H9 (cell line): ENCODE results near the gene KLHL12. TPM values are rescaled to one million over a fixed set of nuclear protein-coding genes. Genes with fewer than 3 reads are reported as not detected.

Experiments used
- DNase-seq: peaks from one replicate; pipeline ENCODE4 v3.0.0-alpha.2; 2017
- H2AFZ ChIP-seq: one replicate; pipeline ENCODE4 v1.6.1; 2013; ENCODE audit warnings: mild to moderate bottlenecking, low read length, control low read depth, moderate library complexity
- H2AK5ac ChIP-seq: 2 replicates; pipeline ENCODE4 v1.6.1; 2013; ENCODE audit warnings: low read length, control low read depth, mixed read lengths; ENCODE audit not compliant: insufficient read length
- H2BK120ac ChIP-seq: one replicate; pipeline ENCODE4 v1.6.1; 2013; ENCODE audit warnings: low read depth, mild to moderate bottlenecking, low read length, control low read depth, inconsistent platforms; ENCODE audit not compliant: poor library complexity, severe bottlenecking
- H2BK12ac ChIP-seq: 2 replicates; pipeline ENCODE4 v1.6.1; 2013; ENCODE audit warnings: low read length, control low read depth, mixed read lengths, low read depth; ENCODE audit not compliant: insufficient read length
- H2BK15ac ChIP-seq: 2 replicates; pipeline ENCODE4 v1.6.1; 2013; ENCODE audit warnings: low read depth, low read length, control low read depth
- H2BK20ac ChIP-seq: one replicate; pipeline ENCODE4 v1.6.1; 2013; ENCODE audit warnings: low read depth, mild to moderate bottlenecking, low read length, control low read depth, inconsistent platforms; ENCODE audit not compliant: poor library complexity, severe bottlenecking
- H2BK5ac ChIP-seq: 2 replicates; pipeline ENCODE4 v1.6.1; 2013; ENCODE audit warnings: low read length, control low read depth, mixed read lengths; ENCODE audit not compliant: insufficient read length
- H3K14ac ChIP-seq: 2 replicates; pipeline ENCODE4 v1.6.1; 2013; ENCODE audit warnings: low read length, control low read depth; ENCODE audit not compliant: insufficient read depth
- H3K18ac ChIP-seq: 2 replicates; pipeline ENCODE4 v1.6.1; 2013; ENCODE audit warnings: low read depth, mild to moderate bottlenecking, mixed read lengths, low read length, control low read depth; ENCODE audit not compliant: insufficient read length
- H3K23ac ChIP-seq: 2 replicates; pipeline ENCODE4 v1.6.1; 2013; ENCODE audit warnings: low read length, control low read depth, mixed read lengths, low read depth; ENCODE audit not compliant: insufficient read length
- H3K23me2 ChIP-seq: 2 replicates; pipeline ENCODE4 v1.6.1; 2013; ENCODE audit warnings: low read depth, mild to moderate bottlenecking, mixed read lengths, low read length, control low read depth; ENCODE audit not compliant: insufficient read length, poor library complexity, severe bottlenecking
- H3K27ac ChIP-seq: 2 replicates; pipeline ENCODE4 v1.5.1; 2013; ENCODE audit warnings: low read length, control low read depth, mixed read lengths, low read depth; ENCODE audit not compliant: insufficient read length
- H3K27me3 ChIP-seq: 2 replicates; pipeline ENCODE4 v1.6.1; 2013; ENCODE audit warnings: low read length, control low read depth, inconsistent platforms; ENCODE audit not compliant: insufficient read depth
- H3K4ac ChIP-seq: 2 replicates; pipeline ENCODE4 v1.6.1; 2013; ENCODE audit warnings: low read depth, mild to moderate bottlenecking, control low read depth, inconsistent platforms, low read length, moderate library complexity
- H3K4me1 ChIP-seq: 2 replicates; pipeline ENCODE4 v1.6.1; 2013; ENCODE audit warnings: low read length, control low read depth, inconsistent platforms; ENCODE audit not compliant: insufficient read depth
- H3K4me2 ChIP-seq: 2 replicates; pipeline ENCODE4 v1.6.1; 2013; ENCODE audit warnings: low read length, control low read depth, mixed read lengths; ENCODE audit not compliant: insufficient read length, insufficient read depth
- H3K56ac ChIP-seq: 2 replicates; pipeline ENCODE4 v1.6.1; 2013; ENCODE audit warnings: low read depth, mild to moderate bottlenecking, mixed read lengths, low read length, control low read depth; ENCODE audit not compliant: insufficient read length
- H3K79me1 ChIP-seq: 2 replicates; pipeline ENCODE4 v1.6.1; 2013; ENCODE audit warnings: low read depth, mild to moderate bottlenecking, moderate library complexity, low read length, control low read depth, inconsistent platforms; ENCODE audit not compliant: insufficient read depth, poor library complexity, severe bottlenecking
- H3K79me2 ChIP-seq: 2 replicates; pipeline ENCODE4 v1.6.1; 2013; ENCODE audit warnings: low read length, control low read depth, inconsistent platforms; ENCODE audit not compliant: insufficient read depth
- H3K9ac ChIP-seq: 2 replicates; pipeline ENCODE4 v1.6.1; 2013; ENCODE audit warnings: low read length, control low read depth, mixed read lengths; ENCODE audit not compliant: insufficient read length; ENCODE audit errors: extremely low read depth
- H3K9me3 ChIP-seq: one replicate; pipeline ENCODE4 v1.6.1; 2013; ENCODE audit warnings: low read depth, low read length, inconsistent platforms; ENCODE audit not compliant: control insufficient read depth
- H3T11ph ChIP-seq: one replicate; pipeline ENCODE4 v1.6.1; 2013; ENCODE audit warnings: mild to moderate bottlenecking, low read length, control low read depth, inconsistent platforms
- H4K20me1 ChIP-seq: one replicate; pipeline ENCODE4 v1.6.1; 2013; ENCODE audit not compliant: control insufficient read depth, insufficient read length, insufficient read depth
- H4K5ac ChIP-seq: 2 replicates; pipeline ENCODE4 v1.6.1; 2013; ENCODE audit warnings: low read depth, mild to moderate bottlenecking, mixed read lengths, low read length, control low read depth; ENCODE audit not compliant: insufficient read length
- H4K8ac ChIP-seq: replicated peaks from 2 replicates; pipeline ENCODE4 v1.6.1; 2013; ENCODE audit warnings: low read length, control low read depth, mixed read lengths, low read depth; ENCODE audit not compliant: insufficient read length
- H4K91ac ChIP-seq: 2 replicates; pipeline ENCODE4 v1.6.1; 2013; ENCODE audit warnings: low read depth, mild to moderate bottlenecking, moderate library complexity, mixed read lengths, low read length, control low read depth; ENCODE audit not compliant: insufficient read length
- H3K27ac Mint-ChIP-seq, 3 experiments: 2 replicates in 2 of 3; 3 replicates in 1 of 3; pipeline ENCODE4 v1.8.0; 2020 to 2021; ENCODE audit warnings: mixed read lengths in 3 of 3, mild to moderate bottlenecking in 1 of 3, moderate library complexity in 1 of 3
- H3K27me3 Mint-ChIP-seq: 2 replicates; pipeline ENCODE4 v1.8.0; 2021; ENCODE audit warnings: low read depth, mild to moderate bottlenecking, moderate library complexity, mixed read lengths
- H3K36me3 Mint-ChIP-seq, 3 experiments: 2 replicates in 2 of 3; 3 replicates in 1 of 3; pipeline ENCODE4 v1.8.0; 2020 to 2021; ENCODE audit warnings: low read depth in 3 of 3, mixed read lengths in 3 of 3; ENCODE audit not compliant: insufficient read depth in 1 of 3
- H3K4me1 Mint-ChIP-seq, 2 experiments: 2 replicates each; pipeline ENCODE4 v1.8.0; 2020; ENCODE audit warnings: mixed read lengths in 2 of 2
- H3K4me3 Mint-ChIP-seq, 2 experiments: 2 replicates in 1 of 2; 3 replicates in 1 of 2; pipeline ENCODE4 v1.8.0; 2020 to 2021; ENCODE audit warnings: mild to moderate bottlenecking in 2 of 2, mixed read lengths in 2 of 2, moderate library complexity in 1 of 2
- H3K9me3 Mint-ChIP-seq, 2 experiments: 2 replicates in 1 of 2; 3 replicates in 1 of 2; pipeline ENCODE4 v1.8.0; 2020; ENCODE audit warnings: mild to moderate bottlenecking in 2 of 2, mixed read lengths in 2 of 2, moderate library complexity in 1 of 2
- CTCF ChIP-seq: fragments of 200-600 bp; sonication (generic); conservative IDR thresholded peaks from 3 replicates; pipeline ENCODE4 v1.8.0; 2021; ENCODE audit warnings: antibody characterized with exemption, mild to moderate bottlenecking
- total RNA-seq: library from RNA; stranded (reverse); gene quantifications from 2 replicates; pipeline ENCODE4 v1.2.1, GENCODE V29; 2021

The KLHL12 gene
- total RNA-seq, 1 experiment from 2014 or later = 38.4 TPM

- H3K79me2 ChIP-seq = no peaks in the 10 kb centered on the region
- H3K27me3 ChIP-seq = no peaks in the 10 kb centered on the region
- Mint-ChIP-seq H3K27ac (no peak overlapping the region), H3K36me3 (peaks cover 20 to 53% (median 52%) of the 10 kb centered on the region in 3 experiments; a peak in 6 of 7 replicates), H3K4me1 (no peaks in the 10 kb centered on the region), H3K4me3 (no peak overlapping the region), H3K9me3 (no peaks in the 10 kb centered on the region), H3K27me3 (no peaks in the 10 kb centered on the region)
- H2BK12ac ChIP-seq = no peak overlapping the region
- H2BK20ac ChIP-seq = no peak overlapping the region
- no peak overlapping the region for H2BK15ac ChIP-seq
- no peak overlapping the region for H2AK5ac ChIP-seq
- H3K23ac ChIP-seq = no peak overlapping the region
- H4K8ac ChIP-seq = no peak overlapping the region
- H3K4me2 ChIP-seq = no peak overlapping the region
- no peak overlapping the region for H3K14ac ChIP-seq
- H3K56ac ChIP-seq = no peak overlapping the region
- H2AFZ ChIP-seq = no peak overlapping the region
- H4K91ac ChIP-seq = no peak overlapping the region
- no peak for TF ChIP-seq CTCF
- H3K18ac ChIP-seq = no peak overlapping the region
- no peaks in the 10 kb centered on the region for H3K79me1 ChIP-seq
- no peak overlapping the region for H3K4ac ChIP-seq
- no peaks in the 10 kb centered on the region for H3K9me3 ChIP-seq
- H4K20me1 ChIP-seq = no peaks in the 10 kb centered on the region
- no peak overlapping the region for H3K9ac ChIP-seq
- no peak overlapping the region for H2BK5ac ChIP-seq
- H3K23me2 ChIP-seq = no peaks in the 10 kb centered on the region
- no peak overlapping the region for H3T11ph ChIP-seq
- no peak overlapping the region for H3K27ac ChIP-seq
- no peaks in the 10 kb centered on the region for H3K4me1 ChIP-seq
- no peak overlapping the region for H4K5ac ChIP-seq
- DNase-seq = no peak
- H2BK120ac ChIP-seq = no peak overlapping the region
These were observed 13.5 kb upstream of the KLHL12 start for GRCh38 chr1:202940561-202940960.
